ENCODE results near the gene GCM1. TPM values are rescaled to one million over a fixed set of nuclear protein-coding genes. Genes with fewer than 3 reads are reported as not detected.

The GCM1 gene
- total and polyA plus RNA-seq, 9 donors = not detected

Small RNAs within 50 kb of the gene (small RNA-seq; reads per million reads assigned to genes)
- gene RN7SL244P (not detected), gene RNU6-464P (not detected)

Other genes starting within 250 kb of the GCM1 start
- gene GSTA3, start 239.1 kb downstream of the GCM1 start, total RNA-seq = 1 to 10 TPM in 3 of 7 donors, under 1 TPM in 1, not detected in 3; 0.61 to 9.3 (median 1.4) TPM
- 10 to 100 TPM in 1 of 2 donors, 1 to 10 TPM in 1; 1.6 to 22.1 TPM for gene GSTA3, start 239.1 kb downstream of the GCM1 start, polyA plus RNA-seq
- gene GSTA4, start 153.6 kb downstream of the GCM1 start, total RNA-seq = 10 to 100 TPM; 23.0 to 36.7 (median 29.8) TPM
- gene GSTA4, start 153.6 kb downstream of the GCM1 start, polyA plus RNA-seq = 100 to 1,000 TPM in 1 of 2 donors, 10 to 100 TPM in 1; 45.6 to 309 TPM
- 10 to 100 TPM in 4 of 7 donors, 1 to 10 TPM in 3; 7.6 to 13.8 (median 10.1) TPM for gene CILK1, start 87.0 kb downstream of the GCM1 start, total RNA-seq
- 10 to 100 TPM in 1 of 2 donors, 1 to 10 TPM in 1; 8.3 to 15.3 TPM for gene CILK1, start 87.0 kb downstream of the GCM1 start, polyA plus RNA-seq
- 10 to 100 TPM; 39.5 to 86.3 (median 75.3) TPM for gene FBXO9, start 83.4 kb downstream of the GCM1 start, total RNA-seq
- 10 to 100 TPM; 31.6 to 71.6 TPM for gene FBXO9, start 83.4 kb downstream of the GCM1 start, polyA plus RNA-seq
- gene ELOVL5, start 200.1 kb upstream of the GCM1 start, total RNA-seq = 10 to 100 TPM; 14.7 to 84.4 (median 41.8) TPM
- 100 to 1,000 TPM in 1 of 2 donors, 10 to 100 TPM in 1; 26.9 to 191 TPM for gene ELOVL5, start 200.1 kb upstream of the GCM1 start, polyA plus RNA-seq